Neural cell (in vitro differentiated cells): ENCODE measurements around the gene WNT5B. TPM values are rescaled to one million over a fixed set of nuclear protein-coding genes. Genes with fewer than 3 reads are reported as not detected.

Experiments used
- H2AFZ ChIP-seq: fragments of 200-600, 300-800 bp; sonication (generic), shearing (Covaris generic); 2 replicates; pipeline ENCODE4 v1.6.0; 2014; ENCODE audit warnings: low read depth, mild to moderate bottlenecking, antibody characterized with exemption, low read length, moderate library complexity
- H3F3A ChIP-seq: fragments of 200-600 bp; shearing (Covaris generic); 2 replicates; pipeline ENCODE4 v1.6.1; 2016; ENCODE audit warnings: mild to moderate bottlenecking, moderate library complexity, mixed read lengths, antibody characterized with exemption, low read length; ENCODE audit not compliant: insufficient read depth, poor library complexity, severe bottlenecking
- H3K27ac ChIP-seq: fragments of 200-600, 300-800 bp; sonication (generic), shearing (Covaris generic); 2 replicates; pipeline ENCODE4 v1.5.1; 2014; ENCODE audit warnings: mild to moderate bottlenecking, low read length, moderate library complexity
- H3K27me3 ChIP-seq: fragments of 300-800, 200-600 bp; sonication (generic), shearing (Covaris generic); 2 replicates; pipeline ENCODE4 v1.6.0; 2014; ENCODE audit warnings: mild to moderate bottlenecking, low read depth, low read length, moderate library complexity; ENCODE audit not compliant: insufficient read depth
- H3K36me3 ChIP-seq: fragments of 300-800, 200-600 bp; sonication (generic), shearing (Covaris generic); 2 replicates; pipeline ENCODE4 v1.5.1; 2014; ENCODE audit warnings: mild to moderate bottlenecking, antibody characterized with exemption, low read length, moderate library complexity; ENCODE audit not compliant: insufficient read depth
- H3K4me2 ChIP-seq: fragments of 300-800, 200-600 bp; sonication (generic), shearing (Covaris generic); 2 replicates; pipeline ENCODE4 v1.6.0; 2014; ENCODE audit warnings: mild to moderate bottlenecking, low read length
- H3K4me3 ChIP-seq: fragments of 300-800, 200-600 bp; sonication (generic), shearing (Covaris generic); 2 replicates; pipeline ENCODE4 v1.5.1; 2014; ENCODE audit warnings: mild to moderate bottlenecking, low read length, moderate library complexity
- H3K79me2 ChIP-seq: fragments of 200-600 bp; shearing (Covaris generic); replicated peaks from 2 replicates; pipeline ENCODE4 v1.6.0; 2014; ENCODE audit warnings: mild to moderate bottlenecking, low read length, moderate library complexity; ENCODE audit not compliant: insufficient read depth
- H3K9ac ChIP-seq: fragments of 300-800, 200-600 bp; sonication (generic), shearing (Covaris generic); 2 replicates; pipeline ENCODE4 v1.6.1; 2016; ENCODE audit warnings: mild to moderate bottlenecking, low read length, mixed read lengths
- H3K9me2 ChIP-seq: fragments of 200-600 bp; shearing (Covaris generic); 2 replicates; pipeline ENCODE4 v1.6.1; 2016; ENCODE audit warnings: mild to moderate bottlenecking, low read length, mixed read lengths; ENCODE audit not compliant: insufficient read depth
- H3K9me3 ChIP-seq: fragments of 200-600, 300-800 bp; sonication (generic), shearing (Covaris generic); 2 replicates; pipeline ENCODE4 v1.6.1; 2016; ENCODE audit warnings: mild to moderate bottlenecking, mixed run types, low read length, moderate library complexity, mixed read lengths
- H4K20me1 ChIP-seq: fragments of 200-600 bp; shearing (Covaris generic); 2 replicates; pipeline ENCODE4 v1.6.1; 2016; ENCODE audit warnings: mild to moderate bottlenecking, mixed run types; ENCODE audit not compliant: insufficient read depth
- EP300 ChIP-seq: fragments of 450-650 bp; conservative IDR thresholded peaks from 2 replicates; pipeline ENCODE4 v1.6.1; 2014; ENCODE audit warnings: antibody characterized with exemption, mild to moderate bottlenecking, moderate library complexity; ENCODE audit not compliant: poor library complexity, severe bottlenecking
- MXI1 ChIP-seq: fragments of 450-650 bp; conservative IDR thresholded peaks from 2 replicates; pipeline ENCODE4 v1.6.1; 2014; ENCODE audit warnings: antibody characterized with exemption, mild to moderate bottlenecking; ENCODE audit not compliant: poor library complexity, severe bottlenecking
- SMC3 ChIP-seq: fragments of 450-650 bp; conservative IDR thresholded peaks from 2 replicates; pipeline ENCODE4 v1.6.1; 2014; ENCODE audit warnings: antibody characterized with exemption, mild to moderate bottlenecking, moderate library complexity; ENCODE audit not compliant: poor library complexity
- polyA plus RNA-seq: library from polyadenylated mRNA; depleted of rRNA; stranded (reverse); fragments of >200 nt; gene quantifications from 2 replicates; pipeline ENCODE4 v1.2.3, GENCODE V29; 2014
- small RNA-seq, 3 experiments: library from RNA; depleted of rRNA; stranded (forward); fragments of <200 nt; gene quantifications; one replicate each; pipeline ENCODE3, GENCODE V24; 2012

Gene WNT5B
- polyA plus RNA-seq, 1 donor from 2014 or later, result 17.0 TPM

- TF ChIP-seq MXI1, result no peak
Measured at GRCh38 chr12:1695886-1696670, 67.0 kb downstream of the WNT5B start (continued).

GRCh38 chr12:1696800-1697199 is 67.8 kb downstream of the WNT5B start:
- Histone ChIP-seq H3K27ac (no peak overlapping the region), H3K4me3 (no peak overlapping the region), H3K27me3 (no peaks in the 10 kb centered on the region), H4K20me1 (no peaks in the 10 kb centered on the region), H3K4me2 (no peak overlapping the region), H3K9me2 (no peaks in the 10 kb centered on the region), H3K9me3 (no peaks in the 10 kb centered on the region), H3K36me3 (no peaks in the 10 kb centered on the region), H3F3A (no peaks in the 10 kb centered on the region), H3K79me2 (peaks cover 87% of the 10 kb centered on the region), H3K9ac (no peak overlapping the region), H2AFZ (no peak overlapping the region)
- TF ChIP-seq EP300 (no peak), SMC3 (no peak)

Small RNA genes within 50 kb of the gene (small RNA-seq; reads per million reads assigned to genes)
- 0 reads per million in 3 experiments for gene MIR3649

Other genes starting within 250 kb of the WNT5B start
- 15.1 and 21.8 TPM in 2 replicates for gene FBXL14, start 34.6 kb upstream of the WNT5B start, polyA plus RNA-seq
- gene ADIPOR2, start 61.8 kb downstream of the WNT5B start, polyA plus RNA-seq, result 18.5 and 20.7 TPM in 2 replicates
- gene LRTM2, start 191.3 kb downstream of the WNT5B start, polyA plus RNA-seq, result 2.4 and 4.1 TPM in 2 replicates